OCI-M2 (cell line): ENCODE results near the gene CELF1.

ENCODE experiments used
- DNase-seq: peaks from one replicate; lab custom pipeline; 2025; ENCODE audit not compliant: unreplicated experiment; lab: John Stamatoyannopoulos, UW

The CELF1 gene

DNA sequence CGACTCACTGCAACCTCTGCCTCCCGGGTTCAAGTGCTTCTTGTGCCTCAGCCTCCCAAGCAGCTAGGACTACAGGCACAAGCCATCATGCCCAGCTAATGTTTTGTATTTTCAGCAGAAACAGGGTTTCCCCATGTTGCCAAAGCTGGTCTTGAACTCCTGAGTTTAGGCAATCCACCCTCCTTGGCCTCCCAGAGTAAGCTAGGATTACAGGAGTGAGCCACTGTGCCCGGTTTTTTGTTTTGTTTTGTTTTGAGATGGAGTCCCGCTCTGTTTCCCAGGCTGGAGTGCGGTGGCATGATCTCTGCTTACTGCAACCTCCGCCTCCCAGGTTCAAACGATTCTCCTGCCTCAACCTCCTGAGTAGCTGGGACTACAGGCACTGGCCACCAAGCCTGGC lies 41.0 kb downstream of the CELF1 start:
- DNase-seq = no peak

DNA sequence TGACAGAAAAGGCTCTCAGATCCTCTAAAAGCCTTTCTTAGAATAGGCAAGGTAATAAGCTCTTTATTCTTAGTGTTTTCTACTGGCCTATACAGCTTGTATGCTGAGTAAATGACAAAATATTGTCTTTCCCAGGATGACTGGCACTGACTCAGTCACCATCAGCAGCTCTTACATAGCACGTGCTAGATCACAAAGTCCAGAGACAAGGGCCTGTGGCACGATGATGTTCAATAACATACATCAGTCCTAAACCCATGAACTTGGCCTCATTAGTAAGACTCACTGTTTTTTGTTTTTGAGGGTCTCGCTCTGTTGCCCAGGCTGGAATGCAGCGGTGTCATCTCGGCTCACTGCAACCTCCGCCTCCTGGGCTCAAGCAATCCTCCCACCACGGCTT lies 42.7 kb downstream of the CELF1 start:
- no peak for DNase-seq

DNA sequence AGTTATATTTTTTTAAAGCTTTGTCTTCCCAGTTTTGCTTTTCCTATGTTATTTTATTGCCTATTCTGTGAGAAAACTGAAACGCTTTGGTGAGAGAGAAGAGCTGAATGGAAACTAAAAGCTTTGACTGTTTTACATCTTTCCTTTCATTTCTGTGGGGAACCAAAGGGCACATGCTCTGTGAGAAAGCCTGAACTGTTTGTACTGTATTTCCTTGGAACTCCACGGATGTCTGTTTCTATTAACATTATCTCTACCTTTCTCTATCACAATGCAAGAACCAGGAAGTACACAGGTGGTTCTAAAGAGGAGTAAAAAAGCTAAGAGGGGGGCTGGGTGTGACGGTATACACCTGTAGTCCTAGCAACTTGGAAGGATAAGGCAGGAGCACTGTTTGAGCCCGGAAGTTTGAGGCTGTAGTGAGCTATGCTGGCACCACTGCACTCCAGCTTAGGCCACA lies 43.8 kb downstream of the CELF1 start:
- DNase-seq = no peak

DNA sequence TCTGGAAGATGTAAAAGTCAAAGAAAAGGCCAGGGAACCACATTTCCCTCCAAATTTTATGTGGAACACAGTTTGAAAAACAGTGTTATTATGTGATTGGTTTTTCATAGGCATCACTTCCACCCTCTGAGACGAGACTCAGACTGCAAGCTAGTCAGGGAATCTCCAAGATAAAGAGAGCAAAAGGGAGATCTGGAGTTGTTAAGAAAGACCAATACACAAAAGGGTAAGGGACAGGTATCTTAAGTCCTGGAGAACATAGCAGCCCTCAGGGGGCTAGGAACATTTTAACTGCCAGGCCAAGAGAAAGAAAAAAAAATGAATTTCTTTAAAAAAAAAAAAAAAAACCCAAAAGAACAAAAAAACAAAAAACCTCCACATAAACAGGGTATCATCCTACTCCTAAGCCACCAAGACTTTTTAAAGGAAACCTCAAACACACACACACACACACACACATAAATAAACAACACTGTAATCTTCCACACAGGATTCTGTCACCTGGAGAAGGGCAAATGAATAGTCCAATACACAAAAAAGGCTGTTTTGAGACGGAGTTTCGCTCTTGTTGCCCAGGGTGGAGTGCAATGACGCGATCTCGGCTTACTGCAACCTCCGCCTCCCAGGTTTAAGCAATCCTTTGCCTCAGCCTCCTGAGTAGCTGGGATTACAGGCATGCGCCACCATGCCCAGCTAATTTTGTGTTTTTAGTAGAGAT lies 44.5 kb downstream of the CELF1 start:
- DNase-seq = no peak

DNA sequence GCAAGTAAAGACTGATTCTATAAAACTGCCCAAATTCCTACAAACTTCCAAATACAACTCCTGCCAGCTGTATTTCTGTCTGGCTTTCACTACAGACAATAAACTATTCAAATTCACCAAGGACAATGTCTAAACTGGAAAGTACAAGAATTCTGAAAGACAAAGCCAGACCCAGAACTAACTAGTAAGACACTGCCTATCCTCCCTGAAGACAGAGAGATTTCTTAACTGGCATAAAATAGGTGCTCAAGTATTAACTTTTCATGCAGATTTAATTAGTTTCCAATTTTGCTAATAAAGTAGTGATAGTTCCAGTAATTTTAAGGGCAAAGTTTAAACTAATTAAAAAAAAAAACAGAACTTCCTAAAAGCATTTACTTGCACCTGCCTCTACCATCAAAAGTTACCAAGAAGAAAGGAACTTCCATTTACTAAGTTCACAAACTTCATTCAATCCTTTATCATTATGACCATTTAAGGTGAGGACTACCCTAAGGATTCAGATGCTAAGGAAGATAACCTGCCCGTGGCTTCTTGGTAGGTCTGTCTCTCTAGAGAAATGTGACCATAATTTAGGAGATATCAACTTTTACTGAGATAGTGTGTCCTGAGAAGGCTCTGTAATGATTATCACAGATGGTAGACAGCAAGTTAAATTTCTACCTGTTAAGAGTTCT lies 45.2 kb downstream of the CELF1 start:
- no peak for DNase-seq

DNA sequence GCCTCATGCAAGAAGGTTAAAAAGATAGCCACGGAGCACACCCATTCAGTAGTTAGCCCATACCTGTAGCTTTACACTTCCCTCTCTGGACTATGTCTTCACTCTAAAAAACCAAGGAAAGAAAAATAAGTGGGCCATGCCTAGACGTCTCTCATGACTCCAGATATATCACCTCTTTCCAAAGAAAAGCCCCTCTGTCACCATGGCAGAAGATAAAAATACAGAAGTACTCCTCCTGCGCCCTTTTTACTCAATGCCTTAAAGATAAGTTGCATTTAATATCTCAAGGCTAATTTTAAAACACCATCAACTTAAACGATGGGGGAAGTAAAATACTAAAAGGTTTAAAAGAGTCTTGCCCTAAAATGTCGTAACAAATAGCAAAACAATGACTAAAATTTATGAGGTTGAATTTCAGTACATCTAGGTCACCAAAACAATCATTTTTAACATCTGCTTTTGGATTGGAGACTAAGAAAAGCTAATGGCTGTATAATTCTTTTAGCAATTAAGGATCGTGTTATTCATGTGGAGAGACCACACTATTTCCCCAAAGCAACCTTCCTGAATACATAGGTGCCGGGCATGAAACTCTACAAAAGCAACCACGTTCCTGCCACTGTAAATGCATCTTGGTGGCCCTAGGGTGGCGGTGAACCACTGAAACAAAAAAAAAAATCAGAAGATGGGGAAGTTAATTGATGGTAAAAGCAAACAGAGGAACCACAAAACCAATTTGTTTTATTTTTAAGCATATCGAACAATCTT lies 46.0 kb downstream of the CELF1 start:
- no peak for DNase-seq

DNA sequence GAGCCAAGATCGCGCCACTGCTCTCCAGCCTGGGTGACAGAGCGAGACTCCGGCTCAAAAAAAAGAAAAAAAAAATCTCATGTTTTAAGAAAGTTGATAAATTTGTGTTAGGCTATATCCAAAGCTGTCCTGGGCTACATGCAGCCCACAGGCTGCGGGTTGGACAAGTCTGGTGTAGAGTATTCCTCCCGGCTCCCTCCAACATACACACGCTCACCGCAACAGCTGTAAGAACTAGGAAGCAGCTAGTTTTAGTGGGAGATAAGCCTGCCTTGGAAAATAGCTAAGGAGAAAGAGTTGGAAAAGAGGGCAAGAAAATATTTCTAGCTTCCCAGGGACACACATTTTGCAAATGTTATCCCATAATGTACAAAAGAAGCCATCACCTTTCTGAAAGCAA lies 46.6 kb downstream of the CELF1 start:
- no peak for DNase-seq

DNA sequence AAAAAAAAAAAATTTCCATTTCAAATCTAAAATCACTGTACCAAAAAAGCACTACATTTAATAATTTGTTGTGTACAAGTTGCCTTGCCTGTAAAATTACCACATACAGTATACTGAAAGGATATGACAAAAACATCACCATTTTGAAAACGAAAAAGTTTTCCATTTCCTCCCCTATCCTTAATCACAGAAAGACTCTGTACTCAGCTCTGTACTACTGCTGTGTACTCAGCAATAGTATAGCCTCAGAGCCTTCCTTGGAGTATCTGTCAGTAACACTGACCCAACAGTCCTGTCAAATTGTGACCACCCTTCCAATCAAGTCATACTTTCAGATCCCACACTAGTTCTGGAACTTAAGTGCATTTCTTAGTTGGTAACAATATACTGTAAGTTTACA lies 48.0 kb downstream of the CELF1 start:
- no peak for DNase-seq

DNA sequence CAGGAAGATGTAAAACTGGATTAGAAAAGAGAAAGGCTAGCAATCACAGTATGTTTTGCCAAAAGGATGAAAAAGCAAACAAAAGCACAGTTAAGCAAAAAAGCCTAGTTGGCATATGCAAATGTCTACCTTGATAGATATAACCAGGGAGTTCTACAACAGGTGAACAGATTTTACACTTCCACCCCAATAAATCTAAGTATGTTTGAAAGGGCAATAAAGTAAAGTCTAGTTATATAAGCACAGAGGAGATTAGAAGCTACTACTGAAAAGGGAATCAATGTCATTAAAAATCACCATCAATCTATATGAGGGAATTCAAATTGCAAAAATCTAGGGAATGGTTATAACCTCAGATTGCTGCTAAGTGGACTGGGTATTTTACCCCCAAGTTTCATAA lies 49.7 kb downstream of the CELF1 start:
- no peak for DNase-seq

DNA sequence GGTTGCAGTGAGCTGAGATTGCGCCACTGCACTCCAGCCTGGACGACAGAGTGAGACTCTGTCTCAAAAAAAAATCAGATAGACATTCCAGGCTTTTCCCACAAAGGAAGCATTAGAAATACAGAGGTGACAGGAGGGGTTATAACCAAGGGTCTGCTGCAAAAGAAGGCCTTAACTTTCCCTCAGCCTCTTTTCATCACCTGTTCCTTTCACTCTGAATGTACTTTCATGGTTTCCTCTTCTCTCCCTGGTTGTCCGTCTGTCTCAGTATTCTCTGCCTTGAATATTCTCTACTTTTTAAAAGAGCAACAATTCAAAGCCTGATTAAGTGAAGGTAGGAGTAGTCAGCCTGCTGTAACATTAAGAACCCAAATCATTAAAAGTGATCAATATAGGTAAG lies 50.2 kb downstream of the CELF1 start:
- no peak for DNase-seq

DNA sequence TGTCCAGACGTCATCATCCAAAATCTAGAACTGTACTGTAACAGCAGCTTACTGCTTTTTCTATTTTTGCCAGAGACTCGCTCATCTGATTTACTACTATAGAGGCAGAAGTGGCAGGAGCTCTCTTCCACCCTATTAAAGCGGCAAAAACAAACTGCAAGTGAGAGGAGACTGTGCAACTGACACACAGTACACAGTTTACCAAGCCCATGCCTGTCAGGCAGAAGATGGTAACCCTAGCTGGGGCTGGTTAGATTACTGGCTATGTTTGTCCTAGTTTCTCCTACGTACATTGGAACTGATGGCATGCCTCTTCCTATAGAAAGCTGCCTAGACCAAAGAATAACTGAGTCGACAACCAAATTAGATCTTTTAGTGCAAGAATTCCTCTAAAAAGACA lies 51.8 kb downstream of the CELF1 start:
- no peak for DNase-seq

DNA sequence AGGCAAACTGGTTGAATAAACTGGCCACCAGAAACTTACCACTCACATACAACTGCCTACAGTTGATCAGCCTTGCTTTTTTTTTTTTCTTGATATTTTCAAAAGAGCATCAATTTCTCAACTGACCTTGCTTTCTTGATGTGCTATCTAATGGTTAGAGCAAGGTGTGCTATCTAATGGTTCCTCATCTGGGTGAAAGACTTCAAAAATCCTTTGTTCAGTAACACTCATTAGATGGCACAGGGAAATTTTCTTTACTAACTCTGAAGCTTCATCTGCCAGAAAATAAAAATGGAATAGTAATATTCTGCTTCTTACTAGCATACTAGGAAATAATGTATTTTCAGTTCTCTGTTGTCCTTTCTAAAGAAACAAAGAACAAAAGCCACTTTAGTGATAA lies 52.8 kb downstream of the CELF1 start:
- DNase-seq = no peak

DNA sequence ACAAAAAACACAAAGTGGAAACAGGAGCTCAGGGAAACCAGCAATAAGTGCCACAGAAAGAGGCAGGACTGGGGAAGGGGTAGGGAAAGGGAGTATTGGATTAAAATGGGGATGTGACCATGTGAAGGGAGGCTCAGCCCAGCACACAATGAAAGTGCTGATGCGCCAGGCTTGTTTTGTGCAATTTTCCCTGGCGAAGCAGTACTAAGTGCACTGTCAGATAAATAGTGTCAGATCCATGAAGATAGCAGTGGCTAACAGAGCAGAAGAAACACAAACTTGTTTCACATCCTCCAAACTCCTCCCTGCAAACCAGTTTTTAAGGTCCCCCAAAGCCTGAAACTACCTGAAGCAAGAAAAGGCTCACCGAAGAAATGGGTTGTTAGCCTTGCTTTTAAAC lies 53.3 kb downstream of the CELF1 start:
- no peak for DNase-seq

DNA sequence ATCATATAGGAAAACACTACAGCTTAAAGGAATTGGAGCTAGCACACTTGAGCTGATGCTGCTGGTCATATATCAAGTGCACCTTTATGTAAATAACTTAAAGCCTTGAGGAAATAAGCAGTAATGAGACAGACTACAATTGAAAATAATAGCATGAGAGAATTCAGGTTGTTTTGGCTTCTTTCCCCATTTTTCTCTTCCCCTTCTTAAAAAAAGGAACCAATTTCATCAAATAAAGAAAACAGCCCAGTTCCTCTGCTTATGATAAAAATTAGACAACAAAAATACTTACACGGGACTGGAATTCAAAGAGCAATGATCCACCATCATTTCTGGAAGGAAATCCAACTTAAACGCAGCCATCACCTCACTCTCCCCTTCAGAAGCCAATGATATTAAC lies 53.8 kb downstream of the CELF1 start:
- no peak for DNase-seq

DNA sequence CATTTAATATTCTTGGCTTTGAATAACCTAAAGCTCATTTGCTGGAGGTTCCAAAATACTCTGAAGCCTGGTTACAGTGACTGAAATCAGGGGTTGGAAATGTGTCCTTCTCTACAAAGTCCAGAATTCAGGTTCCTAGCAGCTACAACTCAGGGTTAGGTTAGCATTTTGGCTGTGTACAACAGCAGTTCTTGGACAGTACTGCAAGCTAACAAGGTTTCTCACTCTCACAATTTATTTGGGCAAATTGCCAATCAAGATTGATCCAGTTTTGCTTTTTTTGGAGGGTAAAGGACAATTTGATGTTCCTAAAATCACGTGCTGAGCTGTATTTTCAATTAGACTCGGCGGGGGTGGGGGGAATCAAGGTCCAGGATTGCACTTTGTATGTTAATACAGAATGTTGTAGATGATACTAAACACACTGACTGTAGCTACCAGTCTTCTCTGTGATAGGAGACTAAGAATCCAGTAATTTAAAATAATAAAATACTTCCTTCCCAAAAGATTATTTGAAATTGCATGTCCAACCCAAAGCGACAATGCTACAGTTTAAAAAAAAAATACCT lies 54.3 kb downstream of the CELF1 start:
- DNase-seq = no peak

DNA sequence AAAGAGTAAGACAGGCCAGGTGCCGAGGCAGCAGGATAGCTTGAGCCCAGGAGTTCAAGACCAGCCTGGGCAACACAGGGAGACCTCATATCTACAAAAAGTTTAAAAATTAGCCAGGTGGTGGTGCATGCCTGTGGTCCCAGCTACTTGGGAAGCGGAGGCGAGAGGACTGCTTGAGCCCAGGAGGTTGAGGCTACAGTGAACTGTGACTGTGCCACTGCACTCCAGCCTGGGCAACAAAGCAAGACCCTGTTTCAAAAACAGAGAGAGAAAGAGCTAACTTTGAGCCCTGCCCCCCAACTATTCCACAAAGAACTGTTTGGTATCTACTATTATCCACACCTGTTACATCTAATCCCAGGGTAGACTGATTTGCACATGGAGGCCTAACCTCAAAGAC lies 54.8 kb downstream of the CELF1 start:
- DNase-seq = no peak

DNA sequence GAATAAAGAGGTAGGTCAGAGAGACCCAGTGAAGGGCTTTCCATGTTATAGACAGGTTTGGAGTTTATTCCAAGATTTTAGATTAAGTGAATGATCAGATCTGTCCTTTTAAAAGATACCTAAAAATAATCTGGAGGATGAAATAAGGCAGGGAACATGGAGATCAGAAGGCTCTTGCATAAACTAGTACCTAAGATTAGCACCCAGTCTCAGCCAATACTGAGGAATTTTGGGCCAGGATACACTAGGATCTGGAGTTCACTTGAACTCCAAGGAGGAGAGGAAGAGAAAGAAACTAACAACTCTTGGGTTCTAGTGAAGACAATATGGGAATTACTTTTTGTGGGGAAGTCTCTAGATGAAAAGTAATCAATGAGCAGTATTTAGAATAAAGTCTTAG lies 56.1 kb downstream of the CELF1 start:
- DNase-seq = no peak

DNA sequence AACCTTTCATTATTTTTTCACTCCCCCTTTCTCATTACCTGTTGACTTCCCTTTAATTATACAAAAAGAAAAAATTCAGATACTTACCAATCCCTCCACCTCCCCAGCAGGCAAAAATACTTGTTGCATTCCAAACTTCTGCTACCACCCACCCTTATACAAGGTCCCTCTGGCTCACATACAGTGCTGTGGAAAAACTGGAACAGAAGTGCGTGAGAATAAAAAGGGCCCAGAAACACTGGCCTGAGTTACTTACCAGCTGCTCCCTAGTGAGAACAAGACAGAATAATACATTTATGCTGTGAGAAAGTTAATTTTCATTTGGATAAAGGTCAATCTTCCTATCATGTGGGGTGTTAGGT lies 57.1 kb downstream of the CELF1 start:
- no peak for DNase-seq

DNA sequence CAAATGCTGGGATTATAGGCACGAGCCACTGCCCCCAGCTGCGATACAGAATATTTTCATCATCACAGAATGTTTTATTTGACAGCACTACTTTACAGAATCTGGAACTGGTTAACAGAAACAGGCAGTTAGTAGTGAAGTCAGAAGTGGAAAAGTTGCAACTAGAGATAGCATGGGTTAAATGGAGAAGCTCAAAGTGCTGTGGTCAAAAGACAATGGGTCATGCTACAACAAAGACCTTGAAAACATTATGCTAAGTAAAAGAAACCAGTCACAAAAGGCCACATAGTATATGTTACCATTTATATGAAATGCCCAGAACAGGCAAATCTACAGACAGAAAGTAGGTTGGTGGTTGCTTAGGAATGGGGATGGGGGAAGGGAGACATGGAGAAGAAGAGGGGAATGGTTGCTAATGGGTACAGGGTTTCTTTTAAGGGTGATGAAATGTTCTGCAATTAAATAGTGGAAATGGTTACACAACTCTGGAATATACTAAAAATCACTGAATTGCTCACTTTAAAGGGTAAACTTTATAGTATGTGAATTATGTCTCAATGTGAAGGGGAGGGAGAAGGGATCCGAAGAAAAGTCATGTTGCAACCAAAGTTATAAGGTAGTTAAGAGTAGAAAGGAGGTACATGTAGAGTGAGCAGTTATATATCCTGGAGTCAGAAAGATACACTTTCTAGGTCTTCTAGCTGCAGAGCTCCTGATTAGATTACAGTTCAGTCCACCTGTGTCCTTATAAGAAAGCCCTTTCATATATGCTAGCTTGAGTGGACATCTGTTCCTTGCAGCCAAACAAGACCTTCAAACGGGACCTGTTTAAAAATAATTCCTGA lies 57.7 kb downstream of the CELF1 start:
- no peak for DNase-seq

DNA sequence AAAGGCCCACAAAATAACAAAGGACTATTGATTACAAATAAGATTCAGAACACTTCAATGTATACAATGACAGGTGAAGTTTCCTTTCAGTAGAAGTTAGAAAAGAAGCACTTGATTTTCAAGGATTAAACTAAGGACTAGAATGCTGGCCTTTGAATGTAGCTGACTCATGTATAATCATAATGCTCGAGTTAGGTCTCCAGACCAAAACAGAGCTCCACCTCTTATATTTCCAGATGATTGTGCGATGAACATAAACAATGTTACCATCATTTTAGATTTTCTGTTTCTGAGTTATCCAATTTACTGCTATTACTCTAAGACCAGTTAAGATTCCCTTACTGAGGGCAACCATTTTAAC lies 63.6 kb downstream of the CELF1 start:
- no peak for DNase-seq
